NCI-H1436 (cell line): ENCODE measurements around the gene CNTNAP3B.
"Not testable (repeated sequence)": the region's sequence is repeated elsewhere in the genome, so short reads cannot be mapped to it uniquely, and the experiment has no call there.

Experiments
- DNase-seq: peaks from one replicate; lab custom pipeline; 2025; lab: John Stamatoyannopoulos, UW

CNTNAP3B gene

DNA sequence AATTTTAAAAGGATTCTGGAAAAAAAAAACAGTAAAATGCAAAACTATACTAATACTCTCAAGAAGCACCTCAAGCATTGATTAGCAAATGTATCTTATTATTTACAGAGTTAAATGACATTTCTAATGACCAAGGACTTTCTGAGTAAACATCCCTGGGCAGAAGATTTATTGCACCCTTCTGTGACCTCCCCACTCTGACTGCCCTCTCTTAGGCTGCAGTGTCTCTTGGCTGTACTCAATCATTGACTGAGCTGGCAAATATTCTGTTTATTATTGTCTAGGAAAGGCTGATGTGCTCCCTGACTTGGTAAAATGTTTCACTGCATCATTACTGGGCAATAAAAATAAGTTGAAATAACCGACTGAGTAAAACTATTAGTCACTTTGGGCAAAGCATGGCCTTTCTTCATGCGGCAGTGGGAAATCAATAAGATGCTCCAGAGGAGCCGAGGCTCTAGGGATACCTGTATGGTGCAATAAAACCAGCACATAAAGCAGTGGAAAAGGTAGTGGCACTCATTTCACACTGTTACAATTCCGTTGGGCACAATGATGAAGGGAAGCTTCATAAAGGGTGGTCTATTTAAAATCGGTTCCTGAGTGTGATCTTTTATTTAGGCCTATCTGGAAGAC, 151.1 kb downstream of the CNTNAP3B start:
- not testable (repeated sequence) for DNase-seq

DNA sequence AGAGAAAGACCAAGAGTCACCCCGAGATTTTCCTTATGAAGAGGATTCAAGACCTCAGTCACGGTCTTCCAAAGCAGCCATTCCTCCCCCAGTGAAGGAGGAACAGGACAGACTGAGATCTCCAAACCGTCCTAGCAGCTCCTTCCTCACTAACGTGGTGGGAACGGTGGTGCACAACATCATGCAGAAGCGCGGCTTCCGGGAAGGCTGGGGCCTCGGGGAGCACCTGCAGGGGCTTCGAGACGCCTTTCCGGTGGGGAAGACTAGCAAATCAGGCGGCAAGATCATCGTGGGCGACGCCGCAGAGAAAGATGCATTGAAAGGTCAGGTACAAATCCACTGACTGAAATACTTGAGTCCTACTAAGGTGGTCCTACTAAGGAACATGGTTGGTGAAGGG, 154.3 kb downstream of the CNTNAP3B start:
- not testable (repeated sequence) for DNase-seq

- DNase-seq: not testable (repeated sequence)
Measured at GRCh38 chr9:41953007-41953406, 176.2 kb downstream of the CNTNAP3B start.

DNA sequence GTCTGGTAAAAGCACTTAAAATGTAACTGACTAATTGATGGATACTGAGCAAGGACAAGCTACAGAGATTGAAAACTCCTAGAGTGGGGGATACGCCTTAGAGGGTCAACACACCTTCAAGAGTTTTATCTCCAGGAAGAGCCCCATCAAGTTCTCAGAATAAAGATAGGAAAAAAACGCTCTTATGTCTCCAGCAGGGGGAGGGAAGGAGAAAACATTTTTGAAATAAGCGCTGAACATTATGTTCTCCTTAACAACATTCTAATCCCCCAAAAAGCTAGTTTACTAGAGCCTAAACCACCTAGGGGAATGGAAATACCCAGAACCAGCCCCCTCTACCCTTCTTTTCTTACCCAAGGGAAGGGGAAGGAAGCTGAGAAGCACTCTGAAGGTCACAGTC, 187.5 kb downstream of the CNTNAP3B start:
- not testable (repeated sequence) for DNase-seq

DNA sequence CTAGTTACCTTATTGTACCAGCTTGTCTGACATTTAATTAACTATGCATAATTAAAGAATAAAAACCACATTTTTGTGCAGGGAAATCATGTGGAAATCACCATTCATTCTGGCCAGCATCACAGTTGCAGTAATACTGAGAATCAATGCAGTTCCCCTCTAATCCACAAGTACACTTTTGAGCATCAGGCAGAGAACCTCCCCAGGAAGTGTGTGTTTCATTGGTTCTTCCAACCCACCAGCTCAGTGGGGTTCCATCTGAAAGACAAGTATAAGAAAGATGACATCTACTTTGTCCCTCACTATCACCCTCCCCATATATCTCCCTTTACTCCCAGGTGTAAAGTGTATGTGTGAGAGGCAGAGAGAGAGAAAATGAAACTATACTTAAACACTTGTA, 191.1 kb downstream of the CNTNAP3B start:
- DNase-seq: not testable (repeated sequence)

DNA sequence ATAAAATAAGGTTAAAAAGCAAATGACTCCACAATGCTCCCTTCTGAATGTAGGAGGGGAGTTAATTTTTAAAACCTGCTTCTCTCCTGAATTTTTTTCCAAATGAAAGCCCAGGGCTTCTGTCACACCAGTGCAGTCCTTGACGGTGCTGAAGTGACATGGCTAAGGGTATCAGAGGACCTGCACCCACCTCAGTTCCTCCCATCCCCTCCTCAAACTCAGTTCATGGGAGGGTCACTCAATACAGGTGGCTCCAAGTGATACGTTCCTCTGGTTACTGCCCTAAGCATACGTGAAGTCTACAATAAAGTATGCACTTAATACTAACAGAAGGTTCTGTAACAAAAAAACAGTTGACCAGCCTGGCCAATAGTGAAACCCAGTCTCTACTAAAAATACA, 193.5 kb downstream of the CNTNAP3B start:
- not testable (repeated sequence) for DNase-seq

GRCh38 chr9:41929172-41929571, 200.1 kb downstream of the CNTNAP3B start:
- not testable (repeated sequence) for DNase-seq

DNA sequence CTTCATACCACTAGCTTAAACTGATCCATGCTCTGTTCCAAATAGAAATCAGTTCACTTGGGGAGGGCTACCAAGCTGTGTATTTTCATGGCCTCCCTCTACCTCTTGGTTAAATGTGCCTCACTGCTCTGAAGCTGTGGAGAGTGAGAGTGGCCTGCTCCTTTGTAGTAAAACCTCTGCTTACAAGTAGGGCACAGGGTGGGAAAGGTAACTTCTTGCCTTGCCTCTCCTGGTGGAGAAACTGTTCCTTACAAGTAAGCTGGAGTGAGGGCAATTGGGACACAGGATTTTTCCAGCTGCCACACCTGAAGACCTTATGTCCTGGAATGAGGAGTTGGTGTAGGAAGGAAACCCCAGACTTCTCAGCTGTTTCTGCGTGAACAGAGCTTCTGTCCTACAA, 211.9 kb downstream of the CNTNAP3B start:
- DNase-seq: not testable (repeated sequence)

- not testable (repeated sequence) for DNase-seq
Measured at GRCh38 chr9:41905488-41905887, 223.7 kb downstream of the CNTNAP3B start.

GRCh38 chr9:41902762-41903161, 226.5 kb downstream of the CNTNAP3B start:
- DNase-seq: not testable (repeated sequence)

GRCh38 chr9:41898720-41899343, 230.4 kb downstream of the CNTNAP3B start:
- not testable (repeated sequence) for DNase-seq

DNA sequence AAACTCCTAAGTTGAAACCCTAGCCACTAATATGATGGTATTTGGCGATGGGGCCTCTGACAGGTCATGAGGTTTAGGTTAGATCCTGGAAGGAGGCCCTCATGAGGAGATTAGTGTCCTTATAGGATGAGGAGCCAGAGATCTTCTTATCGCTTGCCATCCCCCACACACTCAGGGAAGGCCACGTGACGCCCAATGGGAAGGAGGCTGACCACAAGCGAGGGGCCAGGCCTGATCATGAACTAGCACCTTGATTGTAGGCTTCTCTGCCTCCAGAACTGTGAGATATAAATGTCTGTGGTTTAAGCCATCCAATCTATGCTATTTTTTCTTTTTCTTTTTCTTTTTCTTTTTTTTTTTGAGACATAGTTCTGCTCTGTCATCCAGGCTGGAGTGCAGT, 254.7 kb downstream of the CNTNAP3B start:
- not testable (repeated sequence) for DNase-seq

DNA sequence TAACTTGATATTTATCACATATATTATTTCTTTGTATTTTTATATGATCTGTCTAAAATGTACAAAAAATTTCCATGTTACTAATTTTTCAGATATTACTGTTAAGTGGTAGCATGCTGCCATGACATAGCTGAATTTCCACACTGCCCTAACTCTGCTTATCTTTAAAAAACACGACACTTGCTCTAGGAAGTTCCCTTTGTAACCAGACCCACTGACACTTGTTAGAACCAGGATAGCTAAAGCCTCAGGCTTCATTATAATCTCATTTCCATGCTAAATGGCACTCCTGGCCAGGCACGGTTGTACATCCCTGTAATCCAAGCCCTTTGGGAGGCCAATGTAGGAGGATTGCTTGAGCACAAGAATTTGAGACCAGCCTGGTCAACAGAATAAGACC, 273.8 kb downstream of the CNTNAP3B start:
- DNase-seq: not testable (repeated sequence)

- DNase-seq: not testable (repeated sequence)
Measured at GRCh38 chr9:41851848-41852740, 277.1 kb downstream of the CNTNAP3B start.

DNA sequence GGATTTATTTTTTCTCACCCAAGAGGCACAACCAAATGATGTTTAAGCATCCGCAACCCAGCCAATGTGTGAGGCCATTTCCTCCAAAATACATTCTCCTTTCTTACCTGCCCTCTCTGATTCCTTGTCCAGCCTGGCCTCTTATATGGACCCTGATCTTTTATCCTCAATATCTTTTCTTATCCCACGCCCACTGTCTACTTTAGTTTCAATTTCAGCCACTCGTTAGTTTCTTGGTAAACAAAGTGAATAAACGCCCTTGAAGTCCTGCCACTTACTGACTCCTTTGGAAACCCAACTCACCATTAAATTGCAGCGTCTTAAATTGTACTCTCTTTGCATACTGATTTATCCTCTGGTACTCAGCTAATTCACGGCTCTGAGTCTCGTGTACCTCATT, 281.4 kb downstream of the CNTNAP3B start:
- DNase-seq: not testable (repeated sequence)
